CD4-positive, alpha-beta T cell (primary cell): ENCODE measurements around the gene PAK1. TPM values are rescaled to one million over a fixed set of nuclear protein-coding genes. Genes with fewer than 3 reads are reported as not detected.
A peak's percentile ranks its signal among the peaks of the same experiment; 100 is the strongest.

ENCODE experiments used
- ATAC-seq: fragments of 200-7000 bp; cut with Tn5 transposase; one replicate; pipeline ENCODE4 v1.10.0; 2022; ENCODE audit warnings: mild to moderate bottlenecking; ENCODE audit not compliant: poor library complexity
- CTCF ChIA-PET: fragments of 350-600 bp; sonication (Branson Sonifier 250); formaldehyde crosslinking; loops from one replicate; lab custom pipeline; 2021; ENCODE audit warnings: antibody characterized with exemption, inconsistent platforms; lab: Charles Lee
- POLR2A ChIA-PET: fragments of 350-600 bp; sonication (Branson Sonifier 250); formaldehyde crosslinking; loops from one replicate; lab custom pipeline; 2021; ENCODE audit warnings: antibody characterized with exemption, inconsistent platforms; lab: Charles Lee
- DNase-seq, 14 experiments: peaks; one replicate each; pipeline ENCODE4 v3.0.0-alpha.2; 2013 to 2020; ENCODE audit warnings: mixed read lengths in 2 of 14
- H3K27ac ChIP-seq, 2 donors: one replicate each; pipeline versions ENCODE4 v1.5.1 to v1.7.0; 2013; ENCODE audit warnings: low read length in 2 of 2, low read depth in 1 of 2, mild to moderate bottlenecking in 1 of 2
- H3K27me3 ChIP-seq, 2 experiments: 1 replicate in 1 of 2; 2 replicates in 1 of 2; pipeline versions ENCODE4 v1.6.1 to v1.7.0; 2013; ENCODE audit warnings: low read length in 2 of 2, control low read depth in 1 of 2, mild to moderate bottlenecking in 1 of 2, moderate library complexity in 1 of 2; ENCODE audit not compliant: insufficient read depth in 2 of 2, control insufficient read depth in 1 of 2
- H3K36me3 ChIP-seq: one replicate; pipeline ENCODE4 v1.6.1; 2013; ENCODE audit warnings: low read length, control low read depth; ENCODE audit not compliant: insufficient read depth
- H3K4me1 ChIP-seq: one replicate; pipeline ENCODE4 v1.6.1; 2013; ENCODE audit warnings: low read length, control low read depth; ENCODE audit not compliant: insufficient read depth
- H3K4me3 ChIP-seq: one replicate; pipeline ENCODE4 v1.5.1; 2013; ENCODE audit warnings: mild to moderate bottlenecking, low read length, moderate library complexity
- H3K9me3 ChIP-seq, 2 experiments: 1 replicate in 1 of 2; 2 replicates in 1 of 2; pipeline versions ENCODE4 v1.6.1 to v1.7.0; 2013; ENCODE audit warnings: low read length in 2 of 2, mild to moderate bottlenecking in 2 of 2, control low read depth in 1 of 2, moderate library complexity in 1 of 2; ENCODE audit not compliant: control insufficient read depth in 1 of 2, insufficient read depth in 1 of 2
- H3K27ac Mint-ChIP-seq: one replicate; pipeline ENCODE4 v1.8.0; 2020; ENCODE audit warnings: mixed read lengths
- H3K27me3 Mint-ChIP-seq: one replicate; pipeline ENCODE4 v1.8.0; 2021; ENCODE audit warnings: mixed read lengths
- H3K36me3 Mint-ChIP-seq: one replicate; pipeline ENCODE4 v1.8.0; 2021; ENCODE audit warnings: low read depth, mixed read lengths
- H3K4me1 Mint-ChIP-seq: one replicate; pipeline ENCODE4 v1.8.0; 2021; ENCODE audit warnings: low read depth, mixed read lengths
- H3K4me3 Mint-ChIP-seq: one replicate; pipeline ENCODE4 v1.8.0; 2020; ENCODE audit warnings: mild to moderate bottlenecking, mixed read lengths
- H3K9me3 Mint-ChIP-seq: one replicate; pipeline ENCODE4 v1.8.0; 2020; ENCODE audit warnings: mixed read lengths
- CTCF ChIP-seq: fragments of 200-600 bp; IDR thresholded peaks from one replicate; pipeline ENCODE4 v1.8.0; 2022; ENCODE audit warnings: antibody characterized with exemption, mild to moderate bottlenecking
- intact Hi-C, 2 experiments: fragments of 100-400 bp; cut with DNase I in 1 of 2; cut with micrococcal nuclease in 1 of 2; formaldehyde crosslinking; loops; one replicate each; pipeline versions ENCODE4 v1.15.1 to v1.9.0; 2023 to 2025; cut with DNase I, micrococcal nuclease
- total RNA-seq, 174 experiments: library from RNA in 2 of 174; stranded (reverse) in 2 of 174; gene quantifications; one replicate each; pipeline ENCODE4 v1.2.3 and lab custom pipeline; 2021 to 2026

Gene PAK1
- total RNA-seq, 2 experiments from 2014 or later = 6.9 to 12.6 TPM

- H3K27me3 Mint-ChIP-seq = no peaks in the 10 kb centered on the region
- H3K4me1 ChIP-seq = peaks cover 3% of the 10 kb centered on the region
- no peak overlapping the region for H3K27ac Mint-ChIP-seq
Measured at GRCh38 chr11:77448269-77448668, 25.6 kb downstream of the PAK1 start.

DNA sequence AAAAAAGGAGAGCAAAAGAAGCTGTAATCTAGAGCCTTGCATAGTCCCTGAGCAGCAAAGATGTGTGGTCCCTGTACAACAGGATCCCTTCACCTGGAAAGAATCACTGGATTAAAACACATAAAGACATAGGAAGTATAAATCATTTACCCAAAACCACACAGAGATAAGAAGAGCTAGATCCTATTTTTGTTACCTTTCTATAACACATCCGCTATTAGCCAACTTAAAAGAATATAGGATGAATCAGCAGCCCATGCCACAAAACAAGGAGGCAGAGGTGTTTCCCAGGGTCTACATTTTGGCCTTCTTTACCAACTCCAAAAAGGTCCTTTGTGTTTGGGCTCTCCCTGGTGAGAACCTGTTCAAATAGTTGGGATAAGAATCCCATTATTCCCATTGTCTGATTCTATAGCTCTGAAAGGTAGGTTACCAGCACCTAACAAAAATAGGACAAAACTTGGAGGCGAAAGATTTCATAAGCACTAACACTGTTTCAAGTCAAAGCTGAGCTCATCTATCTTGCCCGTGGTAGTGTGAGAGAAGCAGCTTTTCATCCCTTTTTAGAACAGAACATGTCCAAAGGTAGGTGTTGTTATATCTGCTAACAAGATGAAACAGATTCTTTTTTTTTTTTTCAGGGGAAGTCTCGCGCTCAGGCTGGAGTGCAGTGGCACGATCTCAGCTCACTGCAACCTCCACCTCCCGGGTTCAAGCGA is 26.8 kb downstream of the PAK1 start:
- ChIA-PET POLR2A (interaction anchor here (1.0 kb wide), 1 partner anchor 36 kb away, joined by 3 read pairs; no protein-coding TSS in a partner anchor), CTCF (interaction anchor here (0.6 to 1.0 kb wide), 2 partner anchors 12 to 16 kb away, joined by 3 read pairs; no protein-coding TSS in a partner anchor)
- Mint-ChIP-seq H3K4me1 (peaks cover 26% of the 10 kb centered on the region), H3K36me3 (no peaks in the 10 kb centered on the region), H3K27ac (no peak overlapping the region), H3K4me3 (no peak overlapping the region), H3K27me3 (no peaks in the 10 kb centered on the region), H3K9me3 (no peaks in the 10 kb centered on the region)
- no peak for ATAC-seq
- Histone ChIP-seq H3K9me3 (no peaks in the 10 kb centered on the region), H3K27me3 (no peaks in the 10 kb centered on the region), H3K27ac (no peak overlapping the region), H3K4me3 (no peak overlapping the region), H3K4me1 (peaks cover 3% of the 10 kb centered on the region), H3K36me3 (no peaks in the 10 kb centered on the region)
- TF ChIP-seq CTCF = no peak
- intact Hi-C loops = no loop called here
- DNase-seq = no peak

More at GRCh38 chr11:77448269-77448668, 25.6 kb downstream of the PAK1 start:
- Mint-ChIP-seq H3K4me3 (no peak overlapping the region), H3K36me3 (no peaks in the 10 kb centered on the region), H3K4me1 (peaks cover 26% of the 10 kb centered on the region), H3K9me3 (no peaks in the 10 kb centered on the region)
- H3K27ac ChIP-seq = no peak overlapping the region
- ChIA-PET CTCF (interaction anchor here (2.1 kb wide), 1 partner anchor 10 kb away, joined by 5 read pairs; no protein-coding TSS in a partner anchor), POLR2A (no interaction called here)
- DNase-seq (no peak), ATAC-seq (no peak)
- H3K4me3 ChIP-seq = no peak overlapping the region
- intact Hi-C loops = no loop called here
- no peaks in the 10 kb centered on the region for H3K27me3 ChIP-seq
- no peak for TF ChIP-seq CTCF
- H3K36me3 ChIP-seq = no peaks in the 10 kb centered on the region
- no peaks in the 10 kb centered on the region for H3K9me3 ChIP-seq

DNA sequence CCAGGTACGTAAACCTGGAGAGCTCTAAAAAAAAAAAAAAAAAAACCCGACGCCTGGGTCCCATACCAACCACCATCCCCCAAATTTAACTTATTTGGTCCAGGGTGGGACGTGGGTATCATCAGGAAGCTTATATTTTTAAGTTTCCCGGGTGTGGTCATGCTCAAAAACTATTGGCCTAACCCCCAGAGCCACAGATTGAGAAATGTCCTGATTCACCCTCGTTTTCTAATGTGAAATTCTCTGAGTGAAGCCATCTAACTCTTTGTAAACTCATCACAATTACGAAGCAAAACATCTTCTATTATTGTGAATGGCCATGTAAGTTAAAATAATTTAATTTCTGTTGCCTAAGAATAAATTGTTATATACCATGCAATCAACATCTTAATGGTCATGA is 29.6 kb downstream of the PAK1 start:
- H3K36me3 Mint-ChIP-seq = no peaks in the 10 kb centered on the region
- ChIA-PET CTCF (no interaction called here), POLR2A (interaction anchor here (0.6 kb wide), 1 partner anchor 35 kb away, joined by 3 read pairs; no protein-coding TSS in a partner anchor)
- Histone ChIP-seq H3K4me1 (peaks cover 3% of the 10 kb centered on the region), H3K27ac (no peak overlapping the region), H3K36me3 (no peaks in the 10 kb centered on the region), H3K27me3 (no peaks in the 10 kb centered on the region), H3K4me3 (no peak overlapping the region), H3K9me3 (no peaks in the 10 kb centered on the region)
- no peak overlapping the region for H3K27ac Mint-ChIP-seq
- intact Hi-C loops = no loop called here
- H3K4me1 Mint-ChIP-seq = peaks cover 19% of the 10 kb centered on the region
- no peaks in the 10 kb centered on the region for H3K27me3 Mint-ChIP-seq
- no peak for TF ChIP-seq CTCF
- ATAC-seq (no peak), DNase-seq (peak in 2 of 14 experiments; percentile 13 to 16)
- no peaks in the 10 kb centered on the region for H3K9me3 Mint-ChIP-seq
- no peak overlapping the region for H3K4me3 Mint-ChIP-seq
